SK-N-SH (cell line): ENCODE results near the gene CENPU.

Experiments
- CTCF ChIP-seq: fragments of 200-600 bp; sonication (generic); IDR thresholded peaks from 2 replicates; pipeline ENCODE4 v1.6.1; 2017; ENCODE audit warnings: antibody characterized with exemption, mild to moderate bottlenecking, moderate library complexity
- EP300 ChIP-seq, 2 experiments: IDR thresholded peaks; 2 replicates each; pipeline versions ENCODE4 v1.4.0 to v1.6.1; 2012; ENCODE audit warnings: borderline replicate concordance in 1 of 2, low read depth in 1 of 2, low read length in 1 of 2
- EZH2phosphoT487 ChIP-seq: fragments of 200-600 bp; sonication (generic); IDR thresholded peaks from 2 replicates; pipeline ENCODE4 v1.6.1; 2017; ENCODE audit warnings: low read depth, mixed run types, mild to moderate bottlenecking, antibody characterized with exemption, moderate library complexity, borderline replicate concordance
- JUND ChIP-seq: IDR thresholded peaks from 2 replicates; pipeline ENCODE4 v1.4.0; 2012
- NRF1 ChIP-seq: IDR thresholded peaks from 2 replicates; pipeline ENCODE4 v1.6.1; 2012; ENCODE audit warnings: low read depth, mild to moderate bottlenecking, low read length
- POLR2AphosphoS5 ChIP-seq: IDR thresholded peaks from 2 replicates; pipeline ENCODE4 v1.6.1; 2012; ENCODE audit warnings: low read depth, low read length
- RFX5 ChIP-seq: IDR thresholded peaks from 2 replicates; pipeline ENCODE4 v1.6.1; 2012; ENCODE audit warnings: mild to moderate bottlenecking, improper control_type of control experiment, low read length
- TEAD4 ChIP-seq: IDR thresholded peaks from 2 replicates; pipeline ENCODE4 v1.4.0; 2012; ENCODE audit warnings: mild to moderate bottlenecking, borderline replicate concordance; ENCODE audit not compliant: insufficient read depth

GRCh38 chr4:184756399-184756798 is 22.5 kb upstream of the CENPU start:
- no peak for TF ChIP-seq CTCF
- no peak for TF ChIP-seq NRF1
- no peak for TF ChIP-seq TEAD4
- no peak for TF ChIP-seq POLR2AphosphoS5
- TF ChIP-seq RFX5 = no peak
- no peak for TF ChIP-seq EP300 (IDR thresholded peaks at IDR 0.05; ENCODE audit: borderline replicate concordance in 1 of 2, low read depth in 1 of 2, low read length in 1 of 2)
- TF ChIP-seq EZH2phosphoT487 = no peak
- TF ChIP-seq JUND = no peak
